ENCODE data around the gene HSD17B12. TPM values are rescaled to one million over a fixed set of nuclear protein-coding genes. Genes with fewer than 3 reads are reported as not detected.

Gene HSD17B12
- total RNA-seq, 1 experiment from 2014 or later = 307 TPM

- Histone ChIP-seq H3K9me3 (ENCODE audit: low read depth, low read length, poor library complexity, severe bottlenecking) (peaks cover 11% of the 10 kb centered on the region), H3K4me1 (ENCODE audit: insufficient read depth, low read length, poor library complexity, severe bottlenecking) (peaks cover 11% of the 10 kb centered on the region), H3K36me3 (ENCODE audit: insufficient read depth, low read length, poor library complexity, severe bottlenecking) (peaks cover 12% of the 10 kb centered on the region), H3K27ac (ENCODE audit: low read depth, low read length, poor library complexity, severe bottlenecking) (no peak overlapping the region), H3K4me3 (ENCODE audit: low read depth, low read length, poor library complexity, severe bottlenecking) (no peak overlapping the region), H3K27me3 (replicated peaks; ENCODE audit: insufficient read depth, low read depth, low read length, poor library complexity) (no peaks in the 10 kb centered on the region)
- BruUV-seq (replicated peaks) = no TSS peak
- intact Hi-C loops (cut with micrococcal nuclease; ENCODE audit: unreplicated experiment) = no loop called here
- TF ChIP-seq EZH2 (IDR thresholded peaks at IDR 0.05; ENCODE audit: borderline replicate concordance, low read depth, low read length, poor library complexity, severe bottlenecking) (no peak), CTCF (conservative IDR thresholded peaks at IDR 0.05; ENCODE audit: low read depth, low read length) (no peak)
- POLR2A ChIA-PET (ENCODE audit: low non-redundant PET) = no interaction called here
- no peak for DNase-seq (ENCODE audit: low spot score)
- CTCF ChIA-PET = no interaction called here
Measured at GRCh38 chr11:43785318-43785717, 104.8 kb downstream of the HSD17B12 start.

GRCh38 chr11:43786016-43786415 is 105.5 kb downstream of the HSD17B12 start:
- ChIA-PET CTCF (no interaction called here), POLR2A (ENCODE audit: low non-redundant PET) (no interaction called here)
- Histone ChIP-seq H3K9me3 (ENCODE audit: low read depth, low read length, poor library complexity, severe bottlenecking) (peaks cover 11% of the 10 kb centered on the region), H3K36me3 (ENCODE audit: insufficient read depth, low read length, poor library complexity, severe bottlenecking) (peaks cover 12% of the 10 kb centered on the region), H3K4me3 (ENCODE audit: low read depth, low read length, poor library complexity, severe bottlenecking) (no peak overlapping the region), H3K27ac (ENCODE audit: low read depth, low read length, poor library complexity, severe bottlenecking) (no peak overlapping the region), H3K4me1 (ENCODE audit: insufficient read depth, low read length, poor library complexity, severe bottlenecking) (peaks cover 11% of the 10 kb centered on the region), H3K27me3 (replicated peaks; ENCODE audit: insufficient read depth, low read depth, low read length, poor library complexity) (no peaks in the 10 kb centered on the region)
- intact Hi-C loops (cut with micrococcal nuclease; ENCODE audit: unreplicated experiment) = no loop called here
- TF ChIP-seq EZH2 (IDR thresholded peaks at IDR 0.05; ENCODE audit: borderline replicate concordance, low read depth, low read length, poor library complexity, severe bottlenecking) (no peak), CTCF (conservative IDR thresholded peaks at IDR 0.05; ENCODE audit: low read depth, low read length) (no peak)
- no TSS peak for BruUV-seq (replicated peaks)
- DNase-seq (ENCODE audit: low spot score) = no peak

GRCh38 chr11:43787824-43788223 is 107.3 kb downstream of the HSD17B12 start:
- no peak overlapping the region for H3K4me3 ChIP-seq (ENCODE audit: low read depth, low read length, poor library complexity, severe bottlenecking)
- TF ChIP-seq CTCF (conservative IDR thresholded peaks at IDR 0.05; ENCODE audit: low read depth, low read length) (no peak), EZH2 (IDR thresholded peaks at IDR 0.05; ENCODE audit: borderline replicate concordance, low read depth, low read length, poor library complexity, severe bottlenecking) (no peak)
- intact Hi-C loops (cut with micrococcal nuclease; ENCODE audit: unreplicated experiment) = no loop called here
- peak overlapping the region; percentile 5 for H3K27ac ChIP-seq (ENCODE audit: low read depth, low read length, poor library complexity, severe bottlenecking)
- H3K36me3 ChIP-seq (ENCODE audit: insufficient read depth, low read length, poor library complexity, severe bottlenecking) = peaks cover 12% of the 10 kb centered on the region
- H3K27me3 ChIP-seq (replicated peaks; ENCODE audit: insufficient read depth, low read depth, low read length, poor library complexity) = no peaks in the 10 kb centered on the region
- POLR2A ChIA-PET (ENCODE audit: low non-redundant PET) = interaction anchor here (0.6 kb wide), 1 partner anchor 80 kb away, joined by 13 read pairs; no protein-coding TSS in a partner anchor
- H3K4me1 ChIP-seq (ENCODE audit: insufficient read depth, low read length, poor library complexity, severe bottlenecking) = peaks cover 11% of the 10 kb centered on the region
- CTCF ChIA-PET = no interaction called here
- H3K9me3 ChIP-seq (ENCODE audit: low read depth, low read length, poor library complexity, severe bottlenecking) = peaks cover 11% of the 10 kb centered on the region
- BruUV-seq (replicated peaks) = no TSS peak
- no peak for DNase-seq (ENCODE audit: low spot score)
